ENCODE data around the gene QARS1.

The QARS1 gene

GRCh38 chr3:49053543-49053942, 51.0 kb downstream of the QARS1 start:
- no peak for DNase-seq (ENCODE audit: low spot score)

Measured in AG20443 (cell line).